Coronary artery (tissue), 2 donors: ENCODE data around the gene F8A3.
"Not testable (repeated sequence)": the region's sequence is repeated elsewhere in the genome, so short reads cannot be mapped to it uniquely, and the experiment has no call there.

Experiments
- DNase-seq: peaks from one replicate; pipeline ENCODE4 v3.0.0-alpha.2; 2017; ENCODE audit warnings: low spot score
- H3K27ac ChIP-seq, 2 donors: fragments of 200-600 bp; sonication (generic); one replicate each; pipeline ENCODE4 v1.5.1; 2016 to 2019
- H3K4me3 ChIP-seq: fragments of 200-600 bp; sonication (generic); 2 replicates; pipeline ENCODE4 v1.5.1; 2016; ENCODE audit warnings: mild to moderate bottlenecking, moderate library complexity
- TF ChIP-seq, protein P1 (sequence below): fragments of 200-600 bp; sonication (generic); IDR thresholded peaks from one replicate; pipeline ENCODE4 v1.5.1; 2019; ENCODE audit warnings: antibody characterized with exemption

The F8A3 gene

DNA sequence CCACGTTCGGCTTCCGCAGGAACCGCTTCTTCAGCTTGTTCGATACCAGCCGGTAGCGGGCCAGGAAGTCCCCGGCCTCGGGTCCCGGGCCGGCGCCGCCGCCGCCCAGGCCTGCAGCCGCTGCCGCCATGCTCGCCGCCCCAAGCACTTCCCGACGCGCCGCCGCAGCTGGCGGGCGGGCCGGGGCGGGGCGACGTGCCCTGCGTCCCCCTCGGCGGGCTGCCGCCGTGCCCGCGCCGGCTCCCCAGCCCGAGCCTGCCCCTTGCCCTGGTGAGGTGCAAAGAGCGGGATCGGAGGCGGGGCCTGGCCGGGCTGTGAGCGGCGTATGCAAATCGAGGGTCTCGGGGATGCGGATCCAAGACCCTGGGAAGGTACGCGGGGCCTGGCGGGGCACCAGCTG is at the start of gene F8A3:
F8A3 (minus strand) TSS at position 150 of the 400 bp plus-strand sequence; CDS start at position 130, 20 bp downstream.
- H3K4me3 ChIP-seq, H3K27ac ChIP-seq, DNase-seq: not testable (repeated sequence)

DNA sequence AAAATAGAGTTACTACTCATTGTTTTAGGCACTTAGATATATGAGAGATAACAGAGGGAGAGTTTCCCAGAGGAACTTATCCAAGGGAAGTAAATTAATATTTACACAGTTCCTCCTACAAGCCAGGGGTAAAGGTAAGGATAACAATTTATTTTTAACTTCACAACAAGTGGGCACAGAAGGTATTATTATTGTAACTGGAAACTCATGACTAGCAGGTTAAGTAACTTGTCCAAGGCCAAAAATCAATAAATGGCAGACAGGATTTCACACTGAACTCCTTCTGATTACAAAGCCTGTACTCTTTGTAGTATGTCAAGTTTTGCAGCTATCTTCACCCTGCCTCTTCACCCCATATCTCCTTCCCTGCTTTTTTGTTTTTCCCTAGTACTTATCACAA is 46.9 kb upstream of the F8A3 start:
- no peak for DNase-seq
- Histone ChIP-seq H3K4me3 (no peak overlapping the region), H3K27ac (no peak overlapping the region)
- TF ChIP-seq, protein P1, sequence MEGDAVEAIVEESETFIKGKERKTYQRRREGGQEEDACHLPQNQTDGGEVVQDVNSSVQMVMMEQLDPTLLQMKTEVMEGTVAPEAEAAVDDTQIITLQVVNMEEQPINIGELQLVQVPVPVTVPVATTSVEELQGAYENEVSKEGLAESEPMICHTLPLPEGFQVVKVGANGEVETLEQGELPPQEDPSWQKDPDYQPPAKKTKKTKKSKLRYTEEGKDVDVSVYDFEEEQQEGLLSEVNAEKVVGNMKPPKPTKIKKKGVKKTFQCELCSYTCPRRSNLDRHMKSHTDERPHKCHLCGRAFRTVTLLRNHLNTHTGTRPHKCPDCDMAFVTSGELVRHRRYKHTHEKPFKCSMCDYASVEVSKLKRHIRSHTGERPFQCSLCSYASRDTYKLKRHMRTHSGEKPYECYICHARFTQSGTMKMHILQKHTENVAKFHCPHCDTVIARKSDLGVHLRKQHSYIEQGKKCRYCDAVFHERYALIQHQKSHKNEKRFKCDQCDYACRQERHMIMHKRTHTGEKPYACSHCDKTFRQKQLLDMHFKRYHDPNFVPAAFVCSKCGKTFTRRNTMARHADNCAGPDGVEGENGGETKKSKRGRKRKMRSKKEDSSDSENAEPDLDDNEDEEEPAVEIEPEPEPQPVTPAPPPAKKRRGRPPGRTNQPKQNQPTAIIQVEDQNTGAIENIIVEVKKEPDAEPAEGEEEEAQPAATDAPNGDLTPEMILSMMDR, result no peak

DNA sequence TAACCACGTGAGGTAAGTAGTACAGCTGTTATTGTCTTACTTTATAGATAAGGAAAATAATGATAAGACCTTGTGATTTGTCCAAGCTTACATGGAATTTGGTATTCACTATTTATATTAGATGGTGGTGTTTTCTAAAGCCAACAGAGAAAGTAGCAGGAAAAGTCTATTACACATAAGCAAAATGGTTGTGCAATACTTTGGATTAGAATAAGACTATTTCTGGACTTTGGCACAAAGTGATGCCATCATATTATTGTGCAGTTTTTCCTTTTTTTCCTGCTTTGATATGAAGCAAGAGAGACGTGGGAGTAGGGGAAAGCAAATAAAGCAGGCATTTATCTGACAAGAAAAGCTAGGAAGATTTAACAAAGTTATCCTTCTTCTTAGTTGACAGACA is 36.7 kb upstream of the F8A3 start:
- not testable (repeated sequence) for H3K27ac ChIP-seq, DNase-seq, H3K4me3 ChIP-seq

DNA sequence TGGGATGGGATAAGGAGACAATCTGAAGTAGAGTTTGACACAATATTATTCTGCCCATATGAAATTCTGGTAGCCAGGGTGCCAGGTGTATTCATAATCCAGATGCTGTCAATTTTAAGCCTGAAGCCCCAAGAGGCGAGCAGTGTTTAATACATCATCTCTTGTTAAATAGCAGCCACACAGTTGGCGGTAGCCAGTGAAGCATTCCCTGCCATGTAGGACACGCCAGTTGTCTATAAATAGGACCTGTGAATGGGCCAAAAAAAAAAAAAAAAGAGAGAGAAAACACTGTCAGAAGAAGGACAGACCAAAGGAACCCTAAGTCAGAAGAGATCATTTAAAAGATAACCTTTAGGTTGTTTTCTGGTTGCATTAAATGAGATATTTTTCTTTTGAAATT is 33.0 kb upstream of the F8A3 start:
- DNase-seq, H3K4me3 ChIP-seq, H3K27ac ChIP-seq: not testable (repeated sequence)

DNA sequence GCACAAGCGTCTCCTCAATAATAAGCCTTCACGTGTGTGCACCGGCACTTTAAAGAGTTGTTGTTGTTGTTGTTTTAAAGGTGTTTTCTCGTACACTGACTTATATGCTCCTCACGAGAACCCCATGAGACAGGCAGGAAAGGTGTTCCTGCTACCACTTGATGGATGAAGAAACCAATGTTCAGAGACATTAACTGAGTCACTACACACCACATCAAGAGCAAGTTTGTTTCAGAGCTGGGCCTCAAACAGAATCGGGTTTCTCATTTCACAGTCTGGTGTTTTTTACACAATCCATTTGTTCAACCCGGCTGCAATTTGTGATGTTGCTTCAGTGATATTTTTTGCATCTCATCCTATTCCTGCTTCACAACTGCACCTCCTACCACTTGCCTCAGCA is 18.7 kb upstream of the F8A3 start:
- H3K4me3 ChIP-seq, H3K27ac ChIP-seq, DNase-seq: not testable (repeated sequence)

DNA sequence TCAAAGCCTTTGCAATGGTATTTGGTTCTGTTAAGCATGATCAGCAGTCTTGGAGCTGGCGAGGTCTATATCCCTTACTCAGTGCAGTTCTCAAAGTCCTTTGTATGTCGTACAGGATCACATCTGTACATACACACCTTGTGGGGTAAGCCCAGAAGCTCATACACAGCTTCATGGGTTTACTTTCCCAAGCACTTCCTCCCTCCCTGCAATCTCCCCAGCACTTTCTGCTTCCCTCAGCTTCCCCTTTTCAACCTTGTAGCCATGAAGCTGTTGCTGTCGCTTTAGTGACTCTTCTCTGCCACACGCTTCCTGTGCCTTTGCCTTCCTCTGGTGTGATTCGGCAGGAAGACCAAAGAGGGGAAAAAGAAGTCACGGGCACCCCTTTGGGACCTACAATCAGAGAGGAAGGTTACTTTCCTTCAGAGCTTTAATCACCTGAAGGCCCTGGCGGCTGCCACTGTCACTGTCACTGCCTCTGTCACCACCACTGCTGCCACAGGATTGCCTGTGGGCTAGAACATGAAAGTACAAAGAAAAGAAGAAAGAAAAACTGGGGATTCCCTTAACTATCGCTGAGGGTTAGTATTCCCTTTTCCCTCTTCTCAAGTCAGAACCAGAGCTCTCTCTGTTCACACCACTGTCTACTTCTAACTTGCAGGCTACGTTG is 8.0 kb upstream of the F8A3 start:
- H3K4me3 ChIP-seq, H3K27ac ChIP-seq, DNase-seq: not testable (repeated sequence)

DNA sequence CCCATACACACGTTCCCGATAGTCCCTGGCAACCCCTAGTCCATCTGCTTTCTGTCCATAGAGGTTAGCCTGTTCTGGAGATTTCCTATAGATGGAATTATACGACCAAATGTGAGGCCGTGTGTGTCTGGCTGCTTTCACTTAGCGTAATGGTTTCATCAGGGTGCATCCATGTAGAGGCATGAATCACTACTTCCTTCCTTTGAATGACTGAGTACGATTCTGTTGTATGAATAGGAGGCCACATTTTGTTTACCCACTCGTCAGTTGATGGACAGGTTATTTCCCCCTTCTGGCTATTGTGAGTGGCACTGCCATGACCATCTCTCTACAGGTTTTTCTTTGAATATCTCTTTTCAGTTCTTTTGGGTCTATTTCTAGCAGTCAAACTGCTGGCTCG is 2.1 kb upstream of the F8A3 start:
- DNase-seq, H3K4me3 ChIP-seq, H3K27ac ChIP-seq: not testable (repeated sequence)

DNA sequence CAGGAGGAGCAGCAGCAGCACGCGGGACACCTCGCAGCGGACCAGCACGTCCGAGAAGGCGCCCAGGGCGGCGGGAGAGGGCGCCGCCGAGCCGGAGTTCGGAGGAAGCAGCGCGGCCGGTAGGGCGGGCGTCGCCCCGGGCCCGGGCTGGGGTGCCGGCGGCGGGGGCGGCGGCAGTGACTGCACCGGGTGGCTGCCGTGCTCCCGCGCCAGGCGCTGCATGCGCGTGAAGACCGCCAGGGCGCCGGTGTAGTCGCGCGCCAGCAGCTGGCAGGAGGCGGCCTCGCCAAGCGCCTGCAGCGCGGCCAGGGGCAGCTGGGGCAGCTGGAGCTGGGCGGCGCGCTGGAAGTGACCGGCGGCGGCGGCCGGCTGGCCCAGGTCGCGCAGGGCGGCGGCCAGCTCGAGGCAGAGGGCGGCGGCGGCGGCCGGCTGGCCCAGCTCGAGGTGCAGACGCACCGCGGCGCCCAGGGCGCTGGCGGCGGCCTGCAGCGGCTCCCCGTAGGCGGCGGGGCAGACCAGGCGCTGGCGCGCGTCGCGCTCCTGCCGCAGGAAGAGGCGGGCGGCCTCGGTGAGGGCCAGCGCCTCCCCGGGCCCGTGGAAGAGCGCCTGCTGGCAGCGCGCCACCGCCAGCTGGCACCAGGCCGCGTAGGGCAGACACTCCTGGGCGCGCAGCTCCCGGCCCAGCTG is 516 bp downstream of the F8A3 start:
- H3K27ac ChIP-seq, DNase-seq, H3K4me3 ChIP-seq: not testable (repeated sequence)

DNA sequence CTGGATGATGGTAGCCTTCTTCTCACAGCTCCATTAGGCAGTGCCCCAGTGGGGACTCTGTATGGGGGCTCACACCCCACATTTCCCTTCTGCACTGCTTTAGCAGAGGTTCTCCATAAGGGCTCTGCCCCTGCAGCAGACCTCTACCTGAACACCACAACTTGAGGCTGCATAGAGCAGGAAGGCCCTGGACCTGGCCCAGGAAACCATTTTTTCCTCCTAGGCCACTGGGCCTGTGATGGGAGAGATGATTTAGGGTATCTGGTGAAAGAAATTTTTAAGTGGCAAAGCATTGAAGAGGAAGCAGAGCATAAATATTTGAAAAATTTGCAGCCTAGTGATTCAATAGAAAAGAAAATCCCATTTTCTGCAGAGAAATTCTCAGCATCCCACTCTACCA is 17.3 kb downstream of the F8A3 start:
- TF ChIP-seq, protein P1, result no peak
- DNase-seq, result no peak
- H3K27ac ChIP-seq, result no peak overlapping the region
- H3K4me3 ChIP-seq, result no peak overlapping the region

DNA sequence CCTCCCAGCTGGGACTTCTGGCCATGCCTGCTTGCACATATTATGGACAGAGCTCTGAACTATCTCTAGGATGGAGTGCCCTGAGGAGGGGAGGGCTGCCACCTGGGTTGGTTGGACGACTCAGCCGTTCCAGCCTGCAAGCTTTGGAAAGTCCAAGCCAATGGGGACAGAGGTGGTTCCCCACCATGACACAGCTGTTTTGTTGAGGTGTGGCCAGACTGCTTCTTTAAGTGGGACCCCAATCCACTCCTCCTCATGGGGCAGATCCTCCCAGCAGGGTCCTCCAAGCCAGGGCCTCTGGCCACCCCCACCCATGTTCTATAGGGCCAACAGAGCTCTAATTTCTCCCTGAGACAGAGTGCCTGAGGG is 22.7 kb downstream of the F8A3 start:
- no peak overlapping the region for H3K4me3 ChIP-seq
- no peak overlapping the region for H3K27ac ChIP-seq
- TF ChIP-seq, protein P1, result no peak
- no peak for DNase-seq
